Transverse colon (tissue), 4 donors: ENCODE measurements around the gene MBTPS1.

ENCODE experiments used
- POLR2A ChIP-seq: fragments of 450-650 bp; IDR thresholded peaks from one replicate; pipeline ENCODE4 v1.6.1; 2016; ENCODE audit warnings: antibody characterized with exemption, mild to moderate bottlenecking, moderate library complexity
- POLR2AphosphoS5 ChIP-seq, 3 donors: sonication (generic); formaldehyde crosslinking; IDR thresholded peaks; one replicate each; pipeline ENCODE4 v1.6.1; 2016; ENCODE audit warnings: antibody characterized with exemption in 3 of 3
- TF ChIP-seq, protein P1 (sequence below), 5 experiments: fragments of 200-600 bp in 3 of 5; fragments of 450-650 bp in 2 of 5; sonication (generic) in 3 of 5; IDR thresholded peaks; 1 replicate in 2 of 5; 2 replicates in 3 of 5; pipeline ENCODE4 v1.5.1; 2016 to 2017; ENCODE audit warnings: antibody characterized with exemption in 5 of 5, inconsistent platforms in 3 of 5, mild to moderate bottlenecking in 2 of 5, moderate library complexity in 1 of 5

DNA sequence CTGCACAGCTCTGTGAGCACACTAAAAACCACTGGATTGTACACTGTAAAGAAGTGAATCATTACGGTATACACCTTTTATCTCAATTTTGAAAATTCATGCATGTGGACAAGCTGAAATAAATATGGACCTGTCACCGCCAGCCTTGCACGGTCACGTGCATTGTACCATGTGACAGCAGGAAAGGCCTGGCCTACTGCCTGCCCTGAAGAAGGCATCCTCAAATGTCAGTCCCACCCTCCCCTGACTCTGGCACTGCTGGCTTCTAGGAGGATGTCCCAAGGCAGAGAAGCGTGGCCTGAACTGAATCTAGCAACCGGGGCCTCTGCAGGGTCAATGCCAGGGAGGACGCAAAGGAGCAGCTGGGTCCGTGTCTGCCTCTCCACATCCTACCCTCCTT is 108.8 kb downstream of the MBTPS1 start:
- TF ChIP-seq, protein P1, sequence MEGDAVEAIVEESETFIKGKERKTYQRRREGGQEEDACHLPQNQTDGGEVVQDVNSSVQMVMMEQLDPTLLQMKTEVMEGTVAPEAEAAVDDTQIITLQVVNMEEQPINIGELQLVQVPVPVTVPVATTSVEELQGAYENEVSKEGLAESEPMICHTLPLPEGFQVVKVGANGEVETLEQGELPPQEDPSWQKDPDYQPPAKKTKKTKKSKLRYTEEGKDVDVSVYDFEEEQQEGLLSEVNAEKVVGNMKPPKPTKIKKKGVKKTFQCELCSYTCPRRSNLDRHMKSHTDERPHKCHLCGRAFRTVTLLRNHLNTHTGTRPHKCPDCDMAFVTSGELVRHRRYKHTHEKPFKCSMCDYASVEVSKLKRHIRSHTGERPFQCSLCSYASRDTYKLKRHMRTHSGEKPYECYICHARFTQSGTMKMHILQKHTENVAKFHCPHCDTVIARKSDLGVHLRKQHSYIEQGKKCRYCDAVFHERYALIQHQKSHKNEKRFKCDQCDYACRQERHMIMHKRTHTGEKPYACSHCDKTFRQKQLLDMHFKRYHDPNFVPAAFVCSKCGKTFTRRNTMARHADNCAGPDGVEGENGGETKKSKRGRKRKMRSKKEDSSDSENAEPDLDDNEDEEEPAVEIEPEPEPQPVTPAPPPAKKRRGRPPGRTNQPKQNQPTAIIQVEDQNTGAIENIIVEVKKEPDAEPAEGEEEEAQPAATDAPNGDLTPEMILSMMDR (IDR thresholded peaks at IDR 0.05), result no peak
- no peak for TF ChIP-seq POLR2A
- TF ChIP-seq POLR2AphosphoS5 (IDR thresholded peaks at IDR 0.05), result no peak
